Measurements from ENCODE around the gene RND1.
A peak's percentile ranks its signal among the peaks of the same experiment; 100 is the strongest.

RND1 gene

GRCh38 chr12:48817873-48818830 lies 47.5 kb downstream of the RND1 start, which contains the start of gene CACNB3:
TSS of gene CACNB3 (plus strand) at chr12:48818496. CDS start at chr12:48818930, 434 bp downstream.
- Histone ChIP-seq H4K8ac (ENCODE audit: low read length) (peak within 1 kb of the TSS; percentile 90), H3K9ac (ENCODE audit: low read length) (peak within 1 kb of the TSS; percentile 58), H3K4me2 (ENCODE audit: low read length, poor library complexity, severe bottlenecking) (peak within 1 kb of the TSS; percentile 88), H2BK5ac (ENCODE audit: low read depth, low read length, poor library complexity, severe bottlenecking) (no peak within 1 kb of the TSS), H2AK5ac (ENCODE audit: low read length, severe bottlenecking) (peak within 1 kb of the TSS; percentile 45), H2AFZ (ENCODE audit: low read depth, low read length) (peak within 1 kb of the TSS; percentile 32), H3K4me3 (ENCODE audit: insufficient read depth in 1 of 2, low read depth in 1 of 2, low read length in 2 of 2) (peak within 1 kb of the TSS; percentile 72 to 79), H4K91ac (ENCODE audit: low read length) (peak within 1 kb of the TSS; percentile 87), H3K9me3 (ENCODE audit: control insufficient read depth, low read length) (no peaks in the 10 kb centered on the region), H3K27me3 (ENCODE audit: control insufficient read depth in 1 of 2, insufficient read depth in 1 of 2, low read length in 2 of 2) (no peaks in the 10 kb centered on the region), H2BK120ac (ENCODE audit: low read depth, low read length) (peak within 1 kb of the TSS; percentile 27), H3K23ac (ENCODE audit: low read length in 2 of 2) (peak within 1 kb of the TSS in 1 of 2 experiments; percentile 10), H3K4me1 (ENCODE audit: control insufficient read depth, insufficient read depth, low read depth, low read length) (peaks cover 30% of the 10 kb centered on the region), H3K79me1 (replicated peaks; ENCODE audit: low read length, poor library complexity, severe bottlenecking) (peaks cover 43% of the 10 kb centered on the region), H2BK12ac (ENCODE audit: low read length in 2 of 2) (peak within 1 kb of the TSS; percentile 12 to 74), H2BK15ac (ENCODE audit: low read depth, poor library complexity, severe bottlenecking) (peak within 1 kb of the TSS; percentile 50), H3K4ac (ENCODE audit: low read depth in 1 of 2, low read length in 2 of 2) (peak within 1 kb of the TSS; percentile 15 to 82), H3K27ac (ENCODE audit: low read length, poor library complexity, severe bottlenecking) (no peak within 1 kb of the TSS), H3K36me3 (ENCODE audit: control insufficient read depth in 1 of 2, insufficient read depth in 2 of 2, low read depth in 1 of 2, low read length in 2 of 2) (peaks cover under 1 to 7% of the 10 kb centered on the region in 2 experiments), H3K14ac (ENCODE audit: low read length in 2 of 2) (peak within 1 kb of the TSS in 1 of 2 experiments; percentile 78), H3K18ac (ENCODE audit: low read depth in 1 of 2, low read length in 2 of 2) (peak within 1 kb of the TSS; percentile 30 to 81)
- WGBS: 2% methylated on average over 55 of the region's 79 CpGs
- peak; percentile 66 for DNase-seq

GRCh38 chr12:48816143-48816854 lies 49.4 kb downstream of the RND1 start:
- Histone ChIP-seq H3K9me3 (ENCODE audit: control insufficient read depth, low read length) (no peaks in the 10 kb centered on the region), H3K4me3 (ENCODE audit: insufficient read depth in 1 of 2, low read depth in 1 of 2, low read length in 2 of 2) (peak overlapping the region in 1 of 2 experiments; percentile 90), H3K27me3 (ENCODE audit: control insufficient read depth in 1 of 2, insufficient read depth in 1 of 2, low read length in 2 of 2) (no peaks in the 10 kb centered on the region), H3K36me3 (ENCODE audit: control insufficient read depth in 1 of 2, insufficient read depth in 2 of 2, low read depth in 1 of 2, low read length in 2 of 2) (peaks cover 0 to 5% of the 10 kb centered on the region in 2 experiments), H2BK5ac (ENCODE audit: low read depth, low read length, poor library complexity, severe bottlenecking) (no peak overlapping the region), H3K4me1 (ENCODE audit: control insufficient read depth, insufficient read depth, low read depth, low read length) (peaks cover 38% of the 10 kb centered on the region), H3K4me2 (ENCODE audit: low read length, poor library complexity, severe bottlenecking) (peak overlapping the region; percentile 94), H4K91ac (ENCODE audit: low read length) (peak overlapping the region; percentile 1), H2BK12ac (ENCODE audit: low read length in 2 of 2) (no peak overlapping the region), H2AK5ac (ENCODE audit: low read length, severe bottlenecking) (no peak overlapping the region), H3K9ac (ENCODE audit: low read length) (peak overlapping the region; percentile 96), H2BK120ac (ENCODE audit: low read depth, low read length) (no peak overlapping the region), H3K4ac (ENCODE audit: low read depth in 1 of 2, low read length in 2 of 2) (no peak overlapping the region), H3K23ac (ENCODE audit: low read length in 2 of 2) (no peak overlapping the region), H3K79me1 (replicated peaks; ENCODE audit: low read length, poor library complexity, severe bottlenecking) (peaks cover 38% of the 10 kb centered on the region), H2AFZ (ENCODE audit: low read depth, low read length) (no peak overlapping the region), H2BK15ac (ENCODE audit: low read depth, poor library complexity, severe bottlenecking) (peak overlapping the region; percentile 60), H4K8ac (ENCODE audit: low read length) (no peak overlapping the region), H3K14ac (ENCODE audit: low read length in 2 of 2) (no peak overlapping the region), H3K18ac (ENCODE audit: low read depth in 1 of 2, low read length in 2 of 2) (peak overlapping the region in 1 of 2 experiments; percentile 24), H3K27ac (ENCODE audit: low read length, poor library complexity, severe bottlenecking) (no peak overlapping the region)
- WGBS: 18% methylated on average over 1 of the region's 3 CpGs
- peak; percentile 21 for DNase-seq

GRCh38 chr12:48815126-48816110 lies 50.3 kb downstream of the RND1 start:
- H3K27ac ChIP-seq (ENCODE audit: low read length, poor library complexity, severe bottlenecking): peak overlapping the region; percentile 79
- H3K4me2 ChIP-seq (ENCODE audit: low read length, poor library complexity, severe bottlenecking): peak overlapping the region; percentile 94
- H2BK120ac ChIP-seq (ENCODE audit: low read depth, low read length): peak overlapping the region; percentile 81
- peak overlapping the region; percentile 67 for H2AFZ ChIP-seq (ENCODE audit: low read depth, low read length)
- peak overlapping the region in 1 of 2 experiments; percentile 99 for H3K14ac ChIP-seq (ENCODE audit: low read length in 2 of 2)
- H3K23ac ChIP-seq (ENCODE audit: low read length in 2 of 2): peak overlapping the region; percentile 46 to 54
- H3K18ac ChIP-seq (ENCODE audit: low read depth in 1 of 2, low read length in 2 of 2): peak overlapping the region; percentile 98 to 99
- H2BK5ac ChIP-seq (ENCODE audit: low read depth, low read length, poor library complexity, severe bottlenecking): peak overlapping the region; percentile 57
- under 1% methylated on average over 54 of the region's 54 CpGs for WGBS
- peak overlapping the region; percentile 75 to 90 for H3K4me3 ChIP-seq (ENCODE audit: insufficient read depth in 1 of 2, low read depth in 1 of 2, low read length in 2 of 2)
- peaks cover 37% of the 10 kb centered on the region for H3K79me1 ChIP-seq (replicated peaks; ENCODE audit: low read length, poor library complexity, severe bottlenecking)
- H4K8ac ChIP-seq (ENCODE audit: low read length): peak overlapping the region; percentile 90
- peak overlapping the region; percentile 86 for H4K91ac ChIP-seq (ENCODE audit: low read length)
- no peaks in the 10 kb centered on the region for H3K27me3 ChIP-seq (ENCODE audit: control insufficient read depth in 1 of 2, insufficient read depth in 1 of 2, low read length in 2 of 2)
- H3K9me3 ChIP-seq (ENCODE audit: control insufficient read depth, low read length): no peaks in the 10 kb centered on the region
- DNase-seq: peak; percentile 90
- H2BK12ac ChIP-seq (ENCODE audit: low read length in 2 of 2): peak overlapping the region; percentile 23 to 83
- peak overlapping the region; percentile 92 for H2BK15ac ChIP-seq (ENCODE audit: low read depth, poor library complexity, severe bottlenecking)
- peaks cover 47% of the 10 kb centered on the region for H3K4me1 ChIP-seq (ENCODE audit: control insufficient read depth, insufficient read depth, low read depth, low read length)
- H2AK5ac ChIP-seq (ENCODE audit: low read length, severe bottlenecking): no peak overlapping the region
- H3K4ac ChIP-seq (ENCODE audit: low read depth in 1 of 2, low read length in 2 of 2): peak overlapping the region; percentile 95 to 96
- peaks cover 0 to 4% of the 10 kb centered on the region in 2 experiments for H3K36me3 ChIP-seq (ENCODE audit: control insufficient read depth in 1 of 2, insufficient read depth in 2 of 2, low read depth in 1 of 2, low read length in 2 of 2)
- peak overlapping the region; percentile 96 for H3K9ac ChIP-seq (ENCODE audit: low read length)

All from mesenchymal stem cell (in vitro differentiated cells and primary cell).